Measurements from ENCODE around the gene C1orf159. TPM values are rescaled to one million over a fixed set of nuclear protein-coding genes. Genes with fewer than 3 reads are reported as not detected.
"Not testable (repeated sequence)": the region's sequence is repeated elsewhere in the genome, so short reads cannot be mapped to it uniquely, and the experiment has no call there.

The C1orf159 gene
- total and polyA plus RNA-seq, 2 experiments from 2014 or later, result 21.7 to 36.2 TPM

DNA sequence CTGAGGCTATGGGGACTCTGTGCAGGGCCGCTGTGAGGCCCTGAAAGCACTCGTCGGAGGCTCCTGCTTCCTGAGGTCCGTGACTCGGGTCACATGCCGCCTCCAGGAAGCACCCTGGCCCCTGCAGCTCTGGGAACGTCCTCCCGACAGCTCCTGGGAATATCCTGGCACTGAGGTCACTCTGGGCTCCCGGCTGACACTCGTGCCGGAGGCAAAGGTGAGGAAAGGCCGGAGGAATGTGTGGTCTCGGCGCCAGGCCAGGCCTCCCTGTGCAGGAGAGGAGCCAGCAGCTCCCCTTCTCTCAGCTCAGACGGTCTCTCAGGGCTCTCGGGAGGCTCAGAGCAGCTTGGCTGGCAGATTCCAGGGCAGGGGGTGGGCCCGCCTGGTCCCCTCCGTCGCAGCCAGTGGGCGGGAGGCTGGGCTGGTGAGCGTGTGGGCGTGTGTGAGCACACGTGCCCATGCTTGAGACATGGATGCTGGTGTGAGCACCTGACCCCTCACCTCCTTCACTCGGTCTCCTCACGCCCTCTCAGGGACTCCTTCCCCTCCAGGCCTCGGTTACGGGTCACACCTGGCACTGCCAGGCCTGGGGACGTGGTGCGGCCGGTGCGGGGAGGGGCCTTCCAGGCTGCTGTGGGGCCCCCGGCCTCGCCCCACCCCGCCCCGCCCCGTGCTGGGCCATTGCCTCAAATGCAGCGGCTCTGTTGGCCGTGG is 36.3 kb downstream of the C1orf159 start:
- peak; percentile 73 to 85 for DNase-seq (ENCODE audit: low read depth in 1 of 2, low spot score in 1 of 2)
- TF ChIP-seq, protein P1, sequence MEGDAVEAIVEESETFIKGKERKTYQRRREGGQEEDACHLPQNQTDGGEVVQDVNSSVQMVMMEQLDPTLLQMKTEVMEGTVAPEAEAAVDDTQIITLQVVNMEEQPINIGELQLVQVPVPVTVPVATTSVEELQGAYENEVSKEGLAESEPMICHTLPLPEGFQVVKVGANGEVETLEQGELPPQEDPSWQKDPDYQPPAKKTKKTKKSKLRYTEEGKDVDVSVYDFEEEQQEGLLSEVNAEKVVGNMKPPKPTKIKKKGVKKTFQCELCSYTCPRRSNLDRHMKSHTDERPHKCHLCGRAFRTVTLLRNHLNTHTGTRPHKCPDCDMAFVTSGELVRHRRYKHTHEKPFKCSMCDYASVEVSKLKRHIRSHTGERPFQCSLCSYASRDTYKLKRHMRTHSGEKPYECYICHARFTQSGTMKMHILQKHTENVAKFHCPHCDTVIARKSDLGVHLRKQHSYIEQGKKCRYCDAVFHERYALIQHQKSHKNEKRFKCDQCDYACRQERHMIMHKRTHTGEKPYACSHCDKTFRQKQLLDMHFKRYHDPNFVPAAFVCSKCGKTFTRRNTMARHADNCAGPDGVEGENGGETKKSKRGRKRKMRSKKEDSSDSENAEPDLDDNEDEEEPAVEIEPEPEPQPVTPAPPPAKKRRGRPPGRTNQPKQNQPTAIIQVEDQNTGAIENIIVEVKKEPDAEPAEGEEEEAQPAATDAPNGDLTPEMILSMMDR (IDR thresholded peaks at IDR 0.05; ENCODE audit: low read depth, low read length), result no peak
- H3K4me3 ChIP-seq, result peak overlapping the region; percentile 13
- no peaks in the 10 kb centered on the region for H3K27me3 ChIP-seq
- H3K36me3 ChIP-seq, result no peaks in the 10 kb centered on the region
- no peaks in the 10 kb centered on the region for H3K9me3 ChIP-seq (ENCODE audit: low read depth)
- H3K27ac ChIP-seq, result peak overlapping the region; percentile 67
- H3K4me1 ChIP-seq (ENCODE audit: low read depth), result peaks cover 9% of the 10 kb centered on the region

DNA sequence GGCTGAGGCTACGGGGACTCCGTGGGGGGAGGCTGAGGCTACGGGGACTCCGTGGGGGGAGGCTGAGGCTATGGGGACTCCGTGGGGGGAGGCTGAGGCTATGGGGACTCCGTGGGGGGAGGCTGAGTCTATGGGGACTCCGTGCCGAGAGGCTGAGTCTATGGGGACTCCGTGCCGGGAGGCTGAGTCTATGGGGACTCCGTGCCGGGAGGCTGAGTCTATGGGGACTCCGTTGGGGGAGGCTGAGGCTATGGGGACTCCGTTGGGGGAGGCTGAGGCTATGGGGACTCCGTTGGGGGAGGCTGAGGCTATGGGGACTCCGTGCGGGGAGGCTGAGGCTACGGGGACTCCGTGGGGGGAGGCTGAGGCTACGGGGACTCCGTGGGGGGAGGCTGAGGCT is 38.5 kb downstream of the C1orf159 start:
- H3K4me1 ChIP-seq (ENCODE audit: low read depth); H3K9me3 ChIP-seq (ENCODE audit: low read depth); H3K27me3 ChIP-seq; H3K4me3 ChIP-seq; H3K36me3 ChIP-seq; DNase-seq (ENCODE audit: low read depth in 1 of 2, low spot score in 1 of 2); H3K27ac ChIP-seq: not testable (repeated sequence)

DNA sequence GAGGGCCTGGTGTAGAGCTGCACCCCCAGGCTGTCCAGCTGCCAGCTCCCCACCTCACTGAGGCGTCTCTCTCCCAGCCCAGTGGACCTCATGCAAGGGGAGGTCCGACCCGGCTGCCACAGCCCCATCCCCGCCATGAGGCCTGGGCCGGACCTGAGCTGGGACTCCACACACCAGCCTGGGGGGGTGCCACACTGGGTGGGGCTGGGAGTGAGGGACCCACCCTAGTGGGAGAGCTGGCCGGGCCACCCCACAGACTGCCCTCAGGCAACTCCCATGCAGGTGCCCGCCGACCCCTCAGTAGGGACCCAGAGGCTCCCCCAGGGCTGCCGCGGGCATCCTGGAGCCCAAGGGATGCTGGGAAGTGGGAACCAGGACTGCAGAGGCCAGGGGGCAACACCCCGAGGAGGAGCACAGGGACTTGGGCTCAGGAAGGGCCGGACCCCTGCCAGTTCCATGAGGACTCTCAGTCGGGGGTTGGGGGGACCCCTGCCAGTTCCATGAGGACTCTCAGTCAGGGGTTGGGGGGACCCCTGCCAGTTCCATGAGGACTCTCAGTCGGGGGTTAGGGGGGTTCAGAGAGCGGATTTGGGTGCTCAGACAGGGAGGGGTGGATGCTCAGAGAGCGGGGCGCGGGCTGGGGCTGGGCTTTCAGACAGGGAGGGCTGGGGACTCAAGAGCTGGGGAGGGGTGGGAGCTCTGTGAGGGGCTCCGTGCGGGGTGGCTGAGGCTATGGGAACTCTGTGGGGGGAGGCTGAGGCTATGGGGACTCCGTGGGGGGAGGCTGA is 40.5 kb downstream of the C1orf159 start:
- no peak overlapping the region for H3K4me3 ChIP-seq
- H3K4me1 ChIP-seq (ENCODE audit: low read depth), result peaks cover 9% of the 10 kb centered on the region
- TF ChIP-seq, protein P1 (IDR thresholded peaks at IDR 0.05; ENCODE audit: low read depth, low read length), result no peak
- H3K27me3 ChIP-seq, result no peaks in the 10 kb centered on the region
- no peaks in the 10 kb centered on the region for H3K9me3 ChIP-seq (ENCODE audit: low read depth)
- H3K36me3 ChIP-seq, result no peaks in the 10 kb centered on the region
- no peak overlapping the region for H3K27ac ChIP-seq
- DNase-seq (ENCODE audit: low read depth in 1 of 2, low spot score in 1 of 2), result no peak

DNA sequence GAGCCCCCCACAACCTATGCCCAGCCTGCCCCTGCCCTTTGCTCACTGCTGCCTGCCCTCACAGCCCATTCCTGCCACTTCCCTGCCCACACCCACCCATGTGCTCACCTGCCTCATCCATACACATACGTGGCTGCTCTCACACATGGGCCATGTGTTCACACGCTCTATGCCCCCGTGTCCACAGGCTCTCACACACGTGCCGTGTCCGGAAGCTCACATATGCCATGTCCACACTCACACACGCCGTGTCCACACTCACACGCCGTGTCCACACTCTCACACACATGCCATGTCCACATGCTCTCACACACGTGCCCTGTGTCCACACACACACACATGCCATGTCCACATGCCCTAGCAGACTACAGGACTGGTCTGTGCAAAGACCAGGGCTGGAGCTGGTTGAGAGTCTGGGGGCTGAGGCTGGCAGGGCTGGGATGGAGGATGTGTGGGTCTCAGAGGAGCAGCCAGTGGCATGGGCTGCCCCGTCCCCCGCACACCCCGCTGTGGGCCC is 41.2 kb downstream of the C1orf159 start:
- Histone ChIP-seq H3K27ac (no peak overlapping the region), H3K9me3 (ENCODE audit: low read depth) (no peaks in the 10 kb centered on the region), H3K4me1 (ENCODE audit: low read depth) (peaks cover 5% of the 10 kb centered on the region), H3K4me3 (no peak overlapping the region), H3K36me3 (no peaks in the 10 kb centered on the region), H3K27me3 (no peaks in the 10 kb centered on the region)
- DNase-seq (ENCODE audit: low read depth in 1 of 2, low spot score in 1 of 2), result no peak
- TF ChIP-seq, protein P1 (IDR thresholded peaks at IDR 0.05; ENCODE audit: low read depth, low read length), result no peak

DNA sequence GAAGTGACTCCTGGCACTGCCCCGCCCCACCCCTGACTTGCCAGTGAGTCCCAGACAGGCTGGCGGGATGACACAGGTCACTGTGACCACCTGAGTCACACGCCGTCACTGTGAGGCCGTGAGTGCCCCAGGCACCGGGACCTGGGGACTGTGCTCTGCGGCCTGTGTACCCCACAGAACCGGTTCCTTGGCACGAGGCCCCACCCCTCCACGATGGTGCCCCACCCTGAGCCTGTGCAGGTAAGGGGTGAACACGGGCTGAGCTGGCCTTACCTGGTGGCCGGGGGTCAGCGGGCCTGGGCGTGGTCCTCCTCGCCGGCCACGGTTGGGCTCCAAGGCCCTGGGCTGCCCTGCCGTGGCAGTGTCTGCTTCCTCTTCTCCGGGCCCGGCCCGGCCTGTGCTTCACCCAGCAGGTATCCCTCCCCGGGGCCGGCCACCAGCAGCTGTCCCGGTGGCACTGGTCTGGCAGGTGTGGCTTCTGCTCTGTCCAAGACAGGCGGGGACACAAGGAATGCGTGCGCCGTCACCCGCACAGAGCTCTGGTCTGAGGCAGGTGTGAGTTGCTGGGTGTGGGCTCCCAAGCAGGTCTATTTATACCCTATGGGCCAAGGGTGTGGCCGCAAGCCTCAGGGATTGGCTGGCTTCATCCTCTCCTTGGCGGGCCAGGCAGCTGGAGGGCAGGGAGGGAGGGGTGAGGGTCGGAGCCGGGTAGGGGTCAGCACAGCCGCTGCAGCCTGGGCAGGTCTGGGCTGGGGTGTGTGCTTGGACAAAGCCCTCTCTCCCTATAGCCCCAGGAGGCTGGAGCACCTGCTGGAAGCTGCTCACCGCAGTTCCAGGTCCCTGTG is 41.9 kb downstream of the C1orf159 start, which contains the start of gene RNF223:
Gene RNF223, minus strand, starts transcription at position 564 of the 845 bp plus-strand sequence. CDS start 1,740 bp downstream, outside the sequence.
- no peaks in the 10 kb centered on the region for H3K4me1 ChIP-seq (ENCODE audit: low read depth)
- TF ChIP-seq, protein P1 (IDR thresholded peaks at IDR 0.05; ENCODE audit: low read depth, low read length), result no peak
- H3K36me3 ChIP-seq, result no peaks in the 10 kb centered on the region
- H3K27ac ChIP-seq, result no peak within 1 kb of the TSS
- no peak for DNase-seq (ENCODE audit: low read depth in 1 of 2, low spot score in 1 of 2)
- no peaks in the 10 kb centered on the region for H3K27me3 ChIP-seq
- H3K9me3 ChIP-seq (ENCODE audit: low read depth), result no peaks in the 10 kb centered on the region
- no peak within 1 kb of the TSS for H3K4me3 ChIP-seq
